GM18951 (cell line): Measurements from ENCODE around the gene IRF4.

Experiments used
- POLR2A ChIP-seq: IDR thresholded peaks from 4 replicates; pipeline ENCODE4 v1.6.1; 2011; ENCODE audit warnings: mild to moderate bottlenecking; ENCODE audit not compliant: insufficient read length, insufficient read depth; ENCODE audit errors: extremely low read depth
- in situ Hi-C: fragments of 300-500 bp; cut with MboI; formaldehyde crosslinking; loops from one replicate; pipeline ENCODE4 v1.12.0; 2022; ENCODE audit warnings: low sequenced_read_pairs, mixed read lengths, inconsistent platforms; ENCODE audit not compliant: unreplicated experiment

IRF4 gene

GRCh38 chr6:349491-349921, 42.0 kb upstream of the IRF4 start:
- no peak for TF ChIP-seq POLR2A
- in situ Hi-C loops = no loop called here

- in situ Hi-C loops = no loop called here
- no peak for TF ChIP-seq POLR2A
These were observed 41.2 kb upstream of the IRF4 start for GRCh38 chr6:350371-350770.

- no peak for TF ChIP-seq POLR2A
- in situ Hi-C loops = no loop called here
These were observed 40.3 kb upstream of the IRF4 start for GRCh38 chr6:351011-351866.

DNA sequence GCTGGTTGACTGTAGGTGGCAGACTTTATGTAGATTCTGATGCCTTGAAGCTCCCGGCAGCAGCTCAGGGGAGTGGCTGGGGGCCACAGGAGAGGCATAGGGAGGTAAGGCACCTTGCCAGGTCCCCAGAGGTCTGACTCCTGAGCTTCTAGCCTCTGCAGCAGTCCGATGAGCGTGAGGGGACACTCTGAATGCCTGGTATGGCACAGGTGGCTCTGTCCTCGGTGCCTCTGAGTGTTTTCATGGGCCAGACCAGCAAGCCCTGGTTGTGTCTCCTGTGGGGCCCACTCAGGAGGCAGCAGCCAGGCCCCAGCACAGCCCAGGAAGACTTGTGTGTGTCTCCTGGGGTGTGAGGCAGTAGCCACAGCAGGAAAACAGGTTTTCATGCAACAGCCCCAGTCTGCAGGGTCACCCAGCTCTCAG, 39.7 kb upstream of the IRF4 start:
- in situ Hi-C loops = no loop called here
- no peak for TF ChIP-seq POLR2A

GRCh38 chr6:352474-352873, 39.1 kb upstream of the IRF4 start:
- no peak for TF ChIP-seq POLR2A
- in situ Hi-C loops = no loop called here

DNA sequence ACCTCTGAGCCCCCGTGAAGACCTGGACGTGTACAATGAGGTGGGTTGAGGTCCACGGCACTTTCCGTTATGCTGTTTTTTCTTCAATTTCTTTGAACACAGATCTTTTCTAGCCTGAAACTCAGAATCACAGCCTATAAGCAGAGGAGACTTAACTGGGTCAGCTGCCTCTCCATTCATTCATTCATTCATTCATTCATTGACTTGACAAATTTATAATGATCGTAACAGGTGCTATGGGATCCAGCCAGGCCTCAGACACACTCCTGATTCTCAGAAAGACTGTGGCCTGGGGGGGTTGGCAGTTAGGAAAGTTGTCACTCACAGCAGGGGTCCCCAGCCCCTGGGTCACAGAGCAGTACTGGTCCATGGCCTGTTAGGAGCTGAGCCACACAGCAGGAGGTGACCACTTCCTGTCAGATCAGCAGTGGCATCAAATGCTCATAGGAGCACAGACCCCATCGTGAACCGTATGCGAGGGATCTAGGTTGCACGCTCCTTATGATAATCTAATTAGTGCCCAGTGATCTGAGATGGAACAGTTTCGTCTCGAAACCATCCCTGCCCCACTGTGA, 38.6 kb upstream of the IRF4 start:
- in situ Hi-C loops = no loop called here

GRCh38 chr6:353642-354614, 37.6 kb upstream of the IRF4 start:
- TF ChIP-seq POLR2A = no peak
- in situ Hi-C loops = no loop called here

More for the DNA sequence above, 38.6 kb upstream of the IRF4 start:
- no peak for TF ChIP-seq POLR2A

DNA sequence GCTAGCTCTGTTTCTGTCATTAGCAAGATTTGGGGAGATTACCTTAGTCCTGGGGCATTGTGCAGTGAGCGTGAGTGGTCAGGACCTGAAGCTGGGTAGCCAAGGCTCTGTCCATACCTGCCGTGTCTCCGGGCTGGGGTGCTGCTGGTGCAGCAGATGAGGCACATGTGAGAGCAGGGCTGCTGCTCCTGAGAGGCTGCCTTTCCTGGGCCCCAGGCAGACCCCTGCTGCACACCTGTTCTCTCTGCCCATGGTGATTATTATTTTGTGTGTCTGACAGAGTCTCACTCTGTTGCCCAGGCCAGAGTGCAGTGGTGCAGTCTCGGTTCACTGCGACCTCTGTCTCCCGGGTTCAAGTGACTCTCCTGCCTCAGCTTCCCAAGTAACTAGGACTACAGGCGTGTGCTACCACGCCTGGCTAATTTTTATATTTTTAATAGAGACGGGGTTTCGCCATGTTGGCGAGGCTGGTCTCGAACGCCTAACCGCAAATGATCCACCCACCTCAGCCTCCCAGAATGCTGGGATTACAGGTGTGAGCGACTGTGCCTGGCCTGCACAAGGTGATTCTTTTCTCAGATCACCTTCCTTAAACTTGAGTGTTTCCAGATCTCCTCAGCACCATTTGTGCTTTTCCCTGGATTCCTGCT, 36.8 kb upstream of the IRF4 start:
- no peak for TF ChIP-seq POLR2A
- in situ Hi-C loops = no loop called here

DNA sequence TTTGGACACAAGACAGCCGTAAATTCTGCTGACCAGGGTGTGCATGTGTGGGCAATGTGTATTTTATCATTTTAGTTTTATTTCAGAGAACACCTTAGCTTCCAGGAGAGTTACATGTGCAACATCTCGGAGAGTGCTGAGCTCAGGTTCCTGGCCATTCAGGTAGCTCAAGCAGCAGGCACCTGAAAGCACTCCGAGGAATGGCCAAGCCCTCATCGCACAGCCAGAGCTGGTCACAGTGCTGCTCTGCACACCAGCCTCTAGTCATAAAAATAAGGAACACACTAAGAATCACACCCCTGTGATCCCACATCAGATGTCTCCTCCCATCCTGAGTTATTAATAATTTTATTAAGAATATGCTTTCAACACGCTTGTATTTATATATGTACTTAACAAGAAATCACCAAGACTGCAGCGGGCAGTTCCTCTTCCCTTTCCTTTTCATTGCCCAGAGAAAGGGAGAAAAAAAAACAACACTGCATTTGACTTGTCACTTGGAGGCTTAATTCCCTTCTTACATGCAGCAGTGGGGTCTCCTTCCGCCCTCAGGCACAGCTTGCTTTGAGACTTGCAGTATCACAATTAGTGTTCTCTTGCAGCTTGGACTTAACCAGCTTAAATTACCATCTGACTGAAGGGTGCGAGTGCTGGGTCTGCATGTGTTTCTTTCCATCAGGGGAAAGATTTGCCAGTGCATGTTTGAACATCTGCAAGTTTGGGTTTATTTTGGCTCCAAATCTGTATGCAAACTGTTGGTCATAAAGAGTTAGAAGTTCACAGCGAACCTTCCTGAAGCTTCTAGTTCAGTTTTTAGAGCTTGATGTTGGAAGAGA, 36.0 kb upstream of the IRF4 start:
- no peak for TF ChIP-seq POLR2A
- in situ Hi-C loops = no loop called here

DNA sequence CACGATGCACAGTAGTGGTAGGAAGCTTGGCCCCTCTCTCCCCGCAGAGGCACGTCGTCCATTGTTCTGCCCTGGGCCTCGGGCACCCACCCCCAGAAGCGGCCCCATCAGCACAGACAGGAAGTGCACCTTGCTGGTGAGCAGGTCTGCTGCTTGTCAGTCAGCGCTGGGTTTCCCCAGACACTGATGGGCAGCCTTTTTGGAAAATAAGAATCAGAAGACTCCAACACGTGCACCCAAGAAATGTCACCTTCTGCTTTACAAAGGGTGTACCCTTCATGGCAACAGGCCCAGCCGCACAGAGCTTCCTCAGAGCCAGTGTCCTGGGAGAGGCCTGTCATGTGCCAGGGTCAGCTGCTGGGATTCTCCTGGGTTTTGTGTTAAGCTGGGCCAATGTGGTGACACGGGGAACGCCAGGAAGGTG, 34.7 kb upstream of the IRF4 start:
- in situ Hi-C loops = no loop called here
- no peak for TF ChIP-seq POLR2A

- in situ Hi-C loops = no loop called here
These were observed 34.2 kb upstream of the IRF4 start for GRCh38 chr6:357261-357790.

More at GRCh38 chr6:357261-357790, 34.2 kb upstream of the IRF4 start:
- TF ChIP-seq POLR2A = no peak
